Measurements from ENCODE around the gene CSPG4.
"Not testable (repeated sequence)": the region's sequence is repeated elsewhere in the genome, so short reads cannot be mapped to it uniquely, and the experiment has no call there.

Gene CSPG4

GRCh38 chr15:75712668-75713337 is at the start of gene CSPG4:
TSS of gene CSPG4 (minus strand) at chr15:75712848. CDS start at chr15:75712755, 93 bp downstream.
- no peak for DNase-seq

GRCh38 chr15:75762357-75762718 is 49.7 kb upstream of the CSPG4 start:
- not testable (repeated sequence) for DNase-seq

- no peak for DNase-seq
Measured at GRCh38 chr15:75761446-75762356, 49.1 kb upstream of the CSPG4 start.

GRCh38 chr15:75760704-75761435 is 48.2 kb upstream of the CSPG4 start:
- DNase-seq: no peak

- not testable (repeated sequence) for DNase-seq
Measured at GRCh38 chr15:75760131-75760520, 47.5 kb upstream of the CSPG4 start.

DNA sequence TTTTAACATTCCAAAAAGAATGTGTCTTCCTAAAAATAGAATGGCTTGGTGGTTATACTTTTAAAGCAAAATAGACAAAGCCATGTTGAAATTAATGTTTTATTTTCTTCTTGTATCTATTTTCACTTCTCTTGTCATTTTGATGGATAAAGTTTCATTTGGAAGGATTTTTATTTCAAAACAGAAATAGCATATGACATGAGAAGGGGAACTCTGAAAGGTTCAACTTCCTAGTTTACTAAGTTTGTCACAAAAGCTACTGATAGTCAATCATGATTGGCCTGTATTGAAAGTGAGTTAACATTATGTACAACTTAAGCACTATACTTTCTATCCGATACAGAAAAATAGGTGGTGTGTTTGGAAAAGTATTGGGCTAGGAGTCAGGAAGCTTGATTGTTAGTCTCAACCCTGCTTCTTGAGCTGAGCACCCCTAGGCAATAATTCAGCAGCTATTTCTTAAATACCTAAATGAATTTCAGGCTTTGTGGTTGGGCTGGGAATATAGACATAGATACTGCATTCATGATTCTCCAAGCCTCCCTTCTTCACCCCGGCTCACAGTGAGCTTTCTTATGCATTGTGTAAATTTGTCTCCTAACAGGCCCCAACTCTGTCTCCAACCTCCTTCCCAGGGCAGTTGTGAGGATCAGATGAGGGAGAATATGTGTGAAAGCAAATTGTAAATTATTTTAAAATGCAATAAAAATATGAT is 46.9 kb upstream of the CSPG4 start:
- DNase-seq: no peak

DNA sequence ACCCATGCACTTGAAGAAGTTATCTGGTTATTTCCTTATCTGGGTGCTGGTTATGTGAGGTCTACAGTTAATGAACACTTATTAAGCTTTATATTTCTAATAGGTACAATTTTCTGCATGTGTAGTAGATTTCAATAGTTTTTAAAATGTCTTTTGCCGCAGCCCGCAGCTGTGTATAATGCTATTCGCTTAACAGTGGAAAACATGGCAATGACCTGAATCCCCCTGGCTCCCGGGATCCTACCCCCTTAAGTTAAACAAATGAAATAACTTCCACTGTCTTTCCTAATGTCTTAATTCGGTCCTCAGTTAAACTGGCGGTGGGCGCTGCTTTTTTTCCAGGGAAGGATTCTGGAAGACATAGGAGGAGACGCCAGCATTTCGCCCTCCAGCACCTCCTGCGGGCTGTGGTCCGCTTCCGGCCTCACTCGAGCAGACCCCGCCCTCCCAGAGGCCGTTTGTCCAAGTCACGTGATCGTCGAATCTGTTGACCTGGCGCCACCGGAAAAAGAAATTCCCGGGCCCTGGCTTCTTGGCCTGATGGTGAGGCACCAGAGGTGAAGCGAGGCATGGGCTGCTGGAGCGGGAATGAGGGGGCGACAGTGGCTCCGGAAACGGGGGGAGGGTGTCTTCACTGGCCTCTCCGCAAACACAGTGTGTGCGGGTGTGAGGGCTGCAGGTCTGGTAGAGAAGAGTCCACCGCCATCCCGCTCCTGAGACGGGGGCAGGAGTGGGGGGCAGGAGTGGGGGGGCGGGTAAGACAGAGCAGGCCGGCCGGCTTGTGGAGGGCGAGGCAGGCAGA is 45.6 kb upstream of the CSPG4 start:
- peak; percentile 56 for DNase-seq

DNA sequence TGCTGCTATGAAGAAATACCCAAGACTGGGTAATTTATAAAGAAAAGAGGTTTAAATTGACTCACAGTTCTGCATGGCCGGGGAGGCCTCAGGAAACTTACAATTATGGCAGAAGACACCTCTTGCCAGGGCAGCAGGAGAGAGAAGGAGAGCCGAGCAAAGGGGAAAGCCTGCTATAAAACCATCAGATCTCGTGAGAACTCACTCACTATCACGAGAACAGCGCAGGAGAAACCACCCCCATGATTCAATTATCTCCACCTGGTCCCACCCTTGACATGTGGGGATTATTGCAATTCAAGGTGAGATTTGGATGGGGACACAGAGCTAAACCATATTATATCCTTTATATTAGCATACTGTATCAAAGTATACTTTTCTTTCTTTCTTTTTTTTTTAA is 42.2 kb upstream of the CSPG4 start:
- DNase-seq: not testable (repeated sequence)

GRCh38 chr15:75753145-75753544 is 40.5 kb upstream of the CSPG4 start:
- DNase-seq: no peak

DNA sequence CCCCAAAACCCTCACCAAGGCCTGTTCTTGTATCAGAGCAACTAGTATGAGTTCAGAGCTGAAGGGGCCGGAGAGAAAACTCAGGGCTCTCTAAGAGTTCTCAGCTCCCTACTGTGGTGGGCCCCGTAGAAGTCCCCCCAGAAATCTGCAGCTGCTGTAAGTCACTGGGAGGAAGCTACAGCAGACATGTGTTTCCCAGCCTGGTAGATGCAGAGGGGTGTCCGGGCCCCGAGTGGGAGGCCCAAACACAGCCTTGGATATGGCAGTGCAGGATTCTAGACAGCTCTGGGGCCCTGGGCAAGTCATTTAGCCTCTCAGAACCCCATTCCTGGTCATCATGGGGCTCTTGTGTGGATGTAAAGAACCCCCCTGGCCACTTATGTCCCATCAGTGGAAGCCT is 39.2 kb upstream of the CSPG4 start:
- no peak for DNase-seq

DNA sequence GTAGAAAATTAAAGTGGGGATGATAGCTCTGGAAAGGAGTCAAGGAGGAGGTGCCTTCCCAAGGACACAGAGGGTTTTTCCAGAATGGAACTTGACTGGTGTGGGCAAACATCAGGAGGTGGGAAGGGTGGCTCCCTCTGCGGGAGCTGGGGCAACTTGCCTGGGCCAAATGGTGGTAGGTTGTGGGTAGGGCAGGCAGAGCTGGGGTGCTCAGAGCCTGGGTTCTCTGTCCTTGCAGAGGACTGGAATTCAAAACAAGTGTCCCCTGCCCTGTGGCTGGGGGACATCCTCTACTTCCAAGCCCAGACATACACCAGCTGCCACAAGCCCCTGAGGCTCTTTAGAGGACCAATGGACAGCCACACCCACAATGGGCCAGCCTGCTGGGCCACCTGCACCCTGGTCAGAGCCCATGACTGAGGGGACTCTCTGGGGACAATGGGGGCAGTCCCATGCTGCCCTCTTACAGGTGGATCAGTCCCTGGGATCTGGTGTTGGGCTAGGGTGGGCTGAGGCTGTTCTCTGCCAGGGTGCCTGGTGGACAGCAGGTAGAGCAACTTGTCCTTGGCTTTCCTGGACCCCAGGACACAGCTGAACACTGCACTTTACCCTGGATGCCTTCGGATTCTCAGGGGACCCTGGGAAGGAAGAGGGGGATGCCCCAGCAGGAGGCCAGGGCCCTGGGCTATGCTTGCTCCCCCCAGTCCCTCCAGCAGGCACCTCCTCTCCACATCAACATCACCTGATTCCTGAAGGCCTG is 38.6 kb upstream of the CSPG4 start:
- no peak for DNase-seq

DNA sequence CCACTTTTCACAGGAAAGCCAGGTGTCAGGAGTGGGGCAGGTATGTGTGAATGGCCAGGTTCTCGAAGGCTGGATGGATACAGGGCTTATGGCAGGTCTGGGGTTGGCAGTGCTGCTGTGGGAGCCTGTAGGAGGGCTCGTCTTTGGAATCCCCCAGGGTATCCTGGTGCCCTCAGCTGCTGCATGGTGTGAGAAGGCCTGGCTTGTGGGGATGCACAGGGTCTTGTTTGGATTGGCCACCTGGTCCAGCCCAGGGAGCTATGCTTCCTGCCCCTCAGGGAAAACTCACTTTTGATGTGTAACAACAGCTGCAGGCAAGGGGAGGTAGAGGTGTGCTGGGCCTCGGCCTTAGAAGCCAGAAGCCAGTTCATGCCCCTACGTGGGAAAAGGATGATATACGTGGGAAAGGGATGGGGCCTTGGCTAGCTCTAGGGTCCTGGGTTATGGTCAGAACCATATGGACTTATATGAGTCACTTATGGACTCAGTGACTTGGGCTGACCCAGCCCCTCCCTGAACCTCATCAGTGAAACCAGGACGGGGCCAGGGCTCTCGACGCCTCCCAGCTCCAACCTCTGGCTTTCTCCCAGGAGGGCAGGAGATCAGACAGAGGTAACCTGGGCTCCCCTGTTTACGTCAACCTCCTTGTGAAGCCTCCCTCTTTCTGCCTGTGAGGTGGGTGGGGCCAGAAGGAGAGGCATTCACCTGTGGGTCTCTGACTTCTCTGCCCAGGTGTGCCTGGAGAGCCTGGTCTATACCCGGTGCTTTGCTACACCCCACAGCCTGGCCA is 37.8 kb upstream of the CSPG4 start:
- no peak for DNase-seq

DNA sequence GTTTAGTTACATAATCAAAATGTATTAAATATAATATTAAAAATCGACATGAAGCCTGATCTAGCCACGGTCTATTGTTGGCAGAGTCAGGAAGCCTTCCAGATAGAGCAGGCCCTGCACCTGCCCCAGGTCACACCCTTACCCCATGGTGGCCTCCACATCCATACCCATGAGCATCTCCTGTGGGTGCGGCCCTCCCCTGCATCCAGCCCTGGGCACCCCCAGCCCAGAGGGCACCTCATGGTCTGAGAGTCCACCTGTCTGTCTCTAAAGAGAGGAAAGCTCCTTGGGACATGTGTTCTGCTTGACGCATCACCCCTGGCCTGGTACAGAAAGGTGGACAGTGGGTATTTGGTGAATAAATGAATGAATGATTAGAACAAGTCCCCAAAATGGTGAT is 37.2 kb upstream of the CSPG4 start:
- DNase-seq: no peak

DNA sequence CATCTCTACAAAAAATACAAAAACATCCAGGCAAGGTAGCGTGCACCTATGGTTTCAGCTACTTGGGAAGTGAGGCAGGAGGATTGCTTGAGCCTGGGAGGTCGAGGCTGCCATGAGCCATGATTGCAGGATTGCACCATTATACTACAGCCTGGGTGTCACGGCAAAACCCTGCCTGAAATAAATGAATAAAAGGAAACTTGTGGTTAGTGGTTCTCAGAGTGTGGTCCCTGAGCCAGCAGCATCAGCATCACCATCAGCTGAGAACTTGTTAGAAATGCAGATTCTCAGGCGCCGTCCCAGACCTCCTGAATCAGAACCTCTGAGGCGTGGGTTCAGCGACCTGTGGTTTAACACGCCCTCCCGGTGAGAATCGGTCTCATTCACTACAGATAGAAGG is 36.2 kb upstream of the CSPG4 start:
- peak; percentile 53 for DNase-seq

GRCh38 chr15:75747121-75747520 is 34.5 kb upstream of the CSPG4 start:
- not testable (repeated sequence) for DNase-seq

GRCh38 chr15:75745305-75745704 is 32.7 kb upstream of the CSPG4 start:
- DNase-seq: no peak

- DNase-seq: not testable (repeated sequence)
Measured at GRCh38 chr15:75742346-75742745, 29.7 kb upstream of the CSPG4 start.

GRCh38 chr15:75739791-75740190 is 27.1 kb upstream of the CSPG4 start:
- DNase-seq: no peak

DNA sequence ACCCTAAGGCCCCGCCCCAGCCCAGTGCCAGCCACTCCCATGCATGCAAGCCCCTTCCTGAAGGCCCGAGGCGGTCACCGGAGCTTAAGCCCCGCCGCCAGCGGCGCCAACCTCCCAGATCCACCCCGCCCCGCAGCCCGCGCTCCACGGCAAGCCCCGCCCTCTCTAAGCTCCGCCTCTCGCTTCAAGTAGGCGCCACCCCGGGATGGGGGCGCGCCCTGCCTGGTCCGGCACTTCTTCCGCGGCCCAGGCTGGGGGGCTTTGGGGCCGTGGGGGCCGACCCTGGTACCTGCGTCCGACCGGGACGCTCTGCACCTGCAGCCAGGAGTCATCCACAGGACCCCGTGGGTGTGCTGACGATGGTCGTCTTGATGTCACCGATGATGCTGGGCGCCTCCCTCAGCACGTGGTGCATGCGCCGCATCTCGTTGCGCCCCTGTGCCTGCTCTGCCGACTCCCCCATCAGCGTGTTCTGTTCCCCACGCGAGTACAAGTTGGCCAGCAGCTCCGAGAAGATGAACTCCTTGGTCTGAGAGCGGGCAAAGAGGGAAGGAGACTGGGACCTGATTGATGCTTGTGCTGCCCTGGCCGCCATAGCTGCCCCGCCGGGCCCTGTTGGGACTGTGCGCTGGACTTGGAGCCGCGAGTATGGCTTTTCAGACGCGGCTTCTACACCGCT is 26.1 kb upstream of the CSPG4 start:
- peak; percentile 92 for DNase-seq

Measured in CD4-positive, alpha-beta T cell treated with Interleukin-12 subunit alpha and Interleukin-12 subunit beta, for 1 hour (primary cell).